ENCODE data around the gene BARHL2.

The BARHL2 gene

DNA sequence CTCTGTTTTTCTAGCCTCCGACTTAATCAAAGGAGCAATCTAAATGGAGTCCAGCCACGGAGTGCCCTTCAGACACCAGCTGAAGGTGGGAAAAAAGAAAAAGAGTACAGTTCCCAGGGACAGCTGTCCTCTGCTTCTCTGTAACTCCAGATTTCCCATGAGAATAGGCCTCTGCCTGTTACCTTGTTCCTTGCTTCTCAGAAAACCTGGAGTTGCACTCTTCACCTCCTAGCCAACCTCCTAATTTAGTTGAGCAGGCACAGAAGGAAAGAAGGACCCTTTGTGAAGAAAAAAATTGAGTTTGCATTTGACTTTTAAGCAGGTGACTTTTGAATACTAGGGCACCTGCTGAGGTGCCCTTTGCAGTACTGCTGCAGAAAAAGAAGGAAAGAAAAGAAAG is 8.3 kb downstream of the BARHL2 start:
- no peak for DNase-seq

DNA sequence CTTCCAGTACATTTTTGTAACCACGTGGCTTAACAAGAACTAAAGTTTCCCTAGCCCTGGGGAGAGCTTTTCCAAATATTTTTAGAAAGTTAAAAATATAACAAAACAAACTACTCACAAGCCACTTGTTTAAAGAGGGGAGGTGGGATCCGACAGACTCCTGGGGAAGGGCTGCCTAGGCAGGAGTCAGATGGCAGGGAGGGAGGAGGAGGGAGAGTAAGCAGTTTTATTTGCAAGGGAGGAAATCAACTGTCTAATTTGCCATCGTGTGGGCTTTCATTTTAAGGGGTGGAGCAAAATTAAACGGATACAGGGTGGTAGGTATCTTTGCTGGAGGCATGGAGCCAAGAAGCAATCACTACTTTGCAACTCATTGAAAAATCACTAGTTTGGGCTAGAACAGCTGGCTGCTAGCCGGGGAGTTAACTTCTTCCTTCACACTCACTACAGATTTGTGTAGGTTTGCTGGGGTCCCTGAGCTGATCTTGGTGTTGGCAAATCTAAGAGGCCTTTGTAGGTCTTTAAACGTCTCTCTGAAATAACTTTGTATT is 8.8 kb downstream of the BARHL2 start:
- DNase-seq: no peak

DNA sequence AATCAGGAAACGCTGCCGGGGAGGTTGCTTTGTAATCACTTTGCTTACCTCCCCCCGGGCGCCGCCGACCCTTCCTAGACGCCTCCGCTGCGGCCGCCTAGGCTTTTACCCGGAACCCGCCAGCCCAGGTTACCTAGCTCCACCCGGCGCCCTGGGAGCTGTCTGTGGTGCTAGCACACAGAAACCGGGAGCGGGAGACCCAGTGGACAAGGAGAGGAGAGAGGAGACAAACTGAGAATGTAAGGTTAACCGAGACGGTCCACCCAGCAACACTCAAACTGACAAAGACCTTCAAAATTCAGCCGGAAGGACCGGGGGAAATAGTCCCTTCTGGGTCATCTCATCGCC is 9.8 kb downstream of the BARHL2 start:
- no peak for DNase-seq

DNA sequence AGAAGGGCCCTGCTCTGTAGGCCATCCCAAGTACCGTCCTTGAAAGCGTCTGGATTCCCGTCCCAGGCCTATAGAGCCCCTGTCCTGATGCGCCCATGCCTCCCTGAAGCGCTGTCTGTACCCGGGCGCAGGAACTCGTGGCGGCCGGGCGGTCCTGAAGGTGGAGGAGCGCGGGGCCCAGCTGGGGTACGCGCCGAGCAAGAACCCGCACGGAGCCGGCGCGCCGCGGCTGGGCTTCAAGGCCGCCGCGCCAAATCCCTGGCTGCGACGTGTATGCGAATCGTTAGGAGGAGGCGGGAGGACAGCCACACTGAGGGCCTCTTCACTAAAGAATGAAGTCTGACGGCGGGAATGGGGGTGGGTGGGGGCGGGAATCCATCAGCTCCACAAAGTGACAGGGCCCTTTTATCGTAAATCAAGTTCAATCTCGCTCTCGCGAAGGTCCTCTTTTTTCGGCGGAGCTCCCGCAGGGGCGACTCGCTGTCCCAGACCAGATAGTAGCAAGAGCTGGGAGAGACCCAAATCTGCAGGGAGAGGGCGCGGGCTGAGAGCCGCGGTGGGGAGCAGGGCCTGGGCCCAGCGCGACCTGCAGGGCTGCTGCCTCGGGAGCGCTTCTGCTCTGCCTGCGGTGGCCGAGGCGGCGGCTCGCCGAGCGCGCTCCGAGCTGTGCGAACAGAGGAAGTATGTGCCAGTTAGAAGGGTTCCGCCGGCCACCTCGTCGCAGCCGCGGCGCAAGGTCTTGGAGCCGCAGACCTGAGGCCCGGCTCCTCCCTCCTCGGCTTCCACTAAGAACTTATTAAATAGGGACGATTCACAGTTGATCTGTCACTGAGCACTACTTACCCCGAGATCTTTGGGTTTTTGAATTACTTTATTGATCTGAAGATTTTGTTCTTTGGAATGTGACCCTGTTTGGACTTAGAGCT is 10.4 kb downstream of the BARHL2 start:
- no peak for DNase-seq

DNA sequence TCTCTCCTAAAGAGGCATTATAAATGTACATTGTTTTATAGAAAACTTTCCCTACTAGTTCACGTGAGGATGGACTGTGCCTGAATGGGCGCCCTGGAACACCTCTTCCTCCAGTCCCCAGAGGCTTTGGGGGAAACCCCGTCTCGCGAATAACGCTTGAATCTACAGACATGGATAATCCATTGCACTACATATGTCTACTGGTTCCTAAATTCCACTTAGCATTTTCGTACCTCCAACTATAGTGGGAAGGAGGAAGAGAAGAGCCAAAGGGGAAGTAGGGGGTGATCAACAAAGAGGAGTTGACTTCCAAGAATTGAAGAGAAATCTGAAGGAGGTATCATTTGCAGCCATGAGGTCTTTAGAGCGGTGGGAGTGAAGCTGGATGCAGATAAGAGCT is 11.1 kb downstream of the BARHL2 start:
- no peak for DNase-seq

DNA sequence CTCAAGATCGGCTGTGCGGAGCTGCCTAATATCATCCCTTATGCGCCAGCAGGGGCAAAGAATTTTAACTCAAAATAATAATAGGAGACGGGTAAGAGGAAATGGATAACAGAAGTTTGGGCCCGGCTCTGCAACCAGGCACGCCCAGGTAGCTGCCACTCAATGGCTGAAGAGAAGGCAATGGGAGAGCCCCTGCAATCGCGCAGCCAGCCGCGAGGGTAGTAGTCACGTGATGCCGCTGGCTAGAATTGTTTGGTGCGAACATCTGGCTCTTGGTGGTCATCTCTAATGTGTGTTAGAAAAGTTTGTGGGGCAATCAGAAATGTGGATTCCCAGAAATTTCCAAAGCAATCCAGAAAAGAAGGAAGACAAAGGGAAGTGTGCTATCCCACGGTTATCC is 12.3 kb downstream of the BARHL2 start:
- DNase-seq: no peak

DNA sequence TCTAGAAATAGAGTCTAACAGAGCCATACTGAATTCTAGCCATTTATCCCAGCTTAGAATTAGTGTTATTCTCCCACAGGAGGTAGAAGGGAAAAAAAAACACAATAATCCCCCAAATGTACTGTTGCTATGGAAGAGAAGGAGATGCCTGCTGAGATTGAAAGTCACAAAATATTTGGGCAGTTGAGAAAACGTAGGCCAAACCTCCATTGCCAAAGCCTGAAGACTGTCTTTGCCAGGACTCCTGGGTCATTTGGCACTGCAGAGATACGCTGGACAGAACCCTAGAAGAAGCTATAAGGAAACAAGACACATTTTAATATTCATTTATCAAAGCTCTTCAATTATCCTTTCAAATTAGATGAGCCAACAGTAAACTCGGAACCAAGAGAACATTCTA is 22.3 kb downstream of the BARHL2 start:
- DNase-seq: no peak

DNA sequence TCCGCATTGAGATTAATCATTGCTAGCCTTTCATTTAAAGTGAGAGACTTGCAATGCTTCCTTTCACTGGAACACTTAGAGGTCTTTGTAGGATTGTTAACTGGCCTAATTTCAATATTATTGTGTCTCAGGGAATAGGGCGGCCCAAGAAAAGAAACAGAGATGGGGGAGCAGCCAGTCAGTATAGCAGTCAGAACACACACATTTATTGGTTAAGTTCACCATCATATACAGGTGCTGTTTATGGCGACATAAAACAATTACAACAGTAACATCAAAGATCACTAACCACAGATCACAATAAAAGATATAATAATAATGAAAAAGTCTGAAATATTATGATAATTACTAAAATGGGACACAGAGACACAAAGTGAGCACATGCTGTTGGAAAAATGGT is 29.4 kb downstream of the BARHL2 start:
- no peak for DNase-seq

DNA sequence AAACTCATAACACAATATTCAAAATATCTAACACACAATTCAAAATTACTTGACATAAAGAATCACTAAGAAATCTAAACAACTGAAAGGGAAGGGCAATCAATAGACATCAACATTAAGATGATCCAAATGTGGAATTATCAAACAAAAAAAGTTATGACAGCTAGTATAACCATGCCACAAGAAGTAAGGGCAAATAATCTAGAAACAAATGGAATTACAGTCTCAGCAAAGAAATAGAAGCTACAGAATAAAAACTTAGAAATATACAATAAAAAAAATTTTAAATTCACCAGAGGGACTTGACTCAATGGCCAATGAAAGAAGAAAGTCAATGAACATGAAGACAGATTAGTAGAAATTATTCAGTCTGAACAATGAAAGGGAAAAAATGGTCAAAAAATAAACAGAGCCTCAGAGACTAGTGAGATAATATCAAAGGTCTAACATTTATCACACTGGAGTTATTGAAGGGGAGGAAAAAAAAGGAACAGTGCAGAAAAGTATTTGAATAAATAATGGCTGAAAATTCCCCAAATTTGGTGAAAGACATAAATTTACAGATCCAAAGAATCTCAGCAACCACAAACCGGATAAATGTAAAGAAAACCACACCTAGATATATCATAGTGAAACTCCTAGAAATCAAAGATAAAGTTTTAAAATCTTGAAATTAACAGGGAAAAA is 41.8 kb downstream of the BARHL2 start:
- no peak for DNase-seq

DNA sequence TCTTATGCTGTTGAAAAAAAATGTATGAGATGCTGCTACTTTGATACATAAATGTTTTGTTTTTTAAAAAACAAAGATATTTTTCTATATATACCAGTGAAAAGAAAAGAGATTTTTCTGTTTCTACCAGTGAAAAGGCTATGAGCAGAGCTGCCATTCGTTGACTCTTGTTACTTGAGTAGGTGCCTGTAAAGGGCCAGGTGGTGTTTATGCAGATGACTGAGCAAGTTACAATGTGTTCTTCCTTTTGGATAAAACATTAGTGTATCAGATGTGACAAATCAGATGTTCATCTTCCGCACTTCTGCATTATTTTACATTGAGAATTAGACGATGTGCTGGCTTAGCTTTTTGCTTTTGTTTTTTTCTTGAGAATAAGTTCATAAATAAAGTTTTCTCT is 45.4 kb downstream of the BARHL2 start:
- DNase-seq: peak; percentile 95

DNA sequence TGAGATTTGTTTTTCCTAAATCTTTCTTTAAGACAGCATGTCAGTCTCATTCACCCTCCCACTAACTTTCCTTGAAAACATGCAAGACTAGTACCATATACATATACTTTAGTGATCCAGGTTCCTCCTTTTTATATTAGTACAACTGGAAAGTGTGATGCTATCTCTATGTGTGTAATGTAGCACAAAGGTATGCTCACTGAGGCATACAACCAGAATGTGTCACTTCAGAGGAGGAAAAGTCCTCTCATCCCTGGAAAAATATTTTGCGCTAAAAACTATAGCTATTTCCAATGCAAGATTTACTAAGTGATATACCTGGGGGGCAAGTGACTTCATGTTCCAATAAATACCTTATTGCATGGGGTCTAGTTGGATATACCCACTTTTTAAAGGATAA is 45.9 kb downstream of the BARHL2 start:
- DNase-seq: peak; percentile 61

All from NCI-H1694 treated with DMSO at 0.1 percent for 48 hours (cell line).